OCI-LY3 (cell line): Measurements from ENCODE around the gene ACADVL.
A peak's percentile ranks its signal among the peaks of the same experiment; 100 is the strongest.
"Not testable (repeated sequence)": the region's sequence is repeated elsewhere in the genome, so short reads cannot be mapped to it uniquely, and the experiment has no call there.

ENCODE experiments used
- H2AFZ ChIP-seq: fragments of 200-600, 300-600 bp; shearing (Covaris generic); 2 replicates; pipeline ENCODE4 v1.6.0; 2014; ENCODE audit warnings: antibody characterized with exemption, low read depth, low read length
- H3K27ac ChIP-seq: fragments of 200-600, 300-600 bp; sonication (generic); 2 replicates; pipeline ENCODE4 v1.5.1; 2014; ENCODE audit warnings: mild to moderate bottlenecking, low read length, moderate library complexity, mixed read lengths
- H3K27me3 ChIP-seq: fragments of 200-600, 300-600 bp; sonication (generic); 2 replicates; pipeline ENCODE4 v1.6.1; 2014; ENCODE audit warnings: low read depth, low read length, mixed read lengths
- H3K36me3 ChIP-seq: fragments of 200-600, 300-600 bp; sonication (generic); replicated peaks from 2 replicates; pipeline ENCODE3; 2014; ENCODE audit warnings: low read depth, low read length, mixed read lengths
- H3K4me1 ChIP-seq: fragments of 300-600, 200-600 bp; sonication (generic); 2 replicates; pipeline ENCODE4 v1.6.1; 2014; ENCODE audit warnings: low read length, mixed read lengths
- H3K4me2 ChIP-seq: fragments of 200-600, 300-600 bp; sonication (generic); 2 replicates; pipeline ENCODE4 v1.6.1; 2014; ENCODE audit warnings: low read length, mixed read lengths
- H3K4me3 ChIP-seq: fragments of 300-600, 200-600 bp; sonication (generic); 2 replicates; pipeline ENCODE4 v1.5.1; 2014; ENCODE audit warnings: antibody characterized with exemption, mild to moderate bottlenecking, low read length, moderate library complexity
- H3K79me2 ChIP-seq: fragments of 300-600, 200-600 bp; shearing (Covaris generic); 2 replicates; pipeline ENCODE4 v1.6.1; 2014; ENCODE audit warnings: mild to moderate bottlenecking, low read length, mixed read lengths
- H3K9ac ChIP-seq: fragments of 300-600, 200-600 bp; shearing (Covaris generic); 2 replicates; pipeline ENCODE4 v1.6.0; 2014; ENCODE audit warnings: mild to moderate bottlenecking, low read length, moderate library complexity
- H3K9me3 ChIP-seq: fragments of 200-600, 300-600 bp; shearing (Covaris generic); 2 replicates; pipeline ENCODE4 v1.6.1; 2014; ENCODE audit warnings: low read length, mixed read lengths; ENCODE audit not compliant: insufficient read depth
- H4K20me1 ChIP-seq: fragments of 200-600, 300-600 bp; sonication (generic); 2 replicates; pipeline ENCODE4 v1.6.1; 2016; ENCODE audit warnings: low read length, mixed read lengths; ENCODE audit not compliant: insufficient read depth
- CTCF ChIP-seq: fragments of 200-600, 300-600 bp; sonication (generic); IDR thresholded peaks from 2 replicates; pipeline ENCODE4 v1.5.1; 2014; ENCODE audit warnings: antibody characterized with exemption, low read length, low read depth
- EZH2phosphoT487 ChIP-seq: fragments of 200-600 bp; shearing (Covaris generic); IDR thresholded peaks from 2 replicates; pipeline ENCODE4 v1.6.1; 2018; ENCODE audit warnings: antibody characterized with exemption, mixed run types, low read depth

ACADVL gene

GRCh38 chr17:7241783-7242716 lies 22.3 kb downstream of the ACADVL start, which contains the start of gene GABARAP:
Gene GABARAP (minus strand): TSS chr17:7242449. CDS start chr17:7242330, 119 bp downstream.
- no peaks in the 10 kb centered on the region for H3K9me3 ChIP-seq
- peak within 1 kb of the TSS; percentile 96 for H3K4me2 ChIP-seq
- H4K20me1 ChIP-seq, result peaks cover 5% of the 10 kb centered on the region
- peak within 1 kb of the TSS; percentile 94 for H3K4me3 ChIP-seq
- H2AFZ ChIP-seq, result peak within 1 kb of the TSS; percentile 93
- H3K9ac ChIP-seq, result peak within 1 kb of the TSS; percentile 89
- no peaks in the 10 kb centered on the region for H3K27me3 ChIP-seq
- H3K27ac ChIP-seq, result peak within 1 kb of the TSS; percentile 86
- TF ChIP-seq CTCF, result no peak
- no peak for TF ChIP-seq EZH2phosphoT487
- peaks cover 47% of the 10 kb centered on the region for H3K79me2 ChIP-seq
- peaks cover 3% of the 10 kb centered on the region for H3K36me3 ChIP-seq
- H3K4me1 ChIP-seq, result peaks cover 28% of the 10 kb centered on the region

- Histone ChIP-seq H3K27ac (peak overlapping the region; percentile 86), H3K4me3 (peak overlapping the region; percentile 94), H3K4me1 (peaks cover 23% of the 10 kb centered on the region), H3K79me2 (peaks cover 47% of the 10 kb centered on the region), H4K20me1 (no peaks in the 10 kb centered on the region), H3K36me3 (peaks cover 2% of the 10 kb centered on the region), H3K9ac (peak overlapping the region; percentile 89), H3K9me3 (no peaks in the 10 kb centered on the region), H2AFZ (peak overlapping the region; percentile 93), H3K27me3 (no peaks in the 10 kb centered on the region), H3K4me2 (peak overlapping the region; percentile 96)
- TF ChIP-seq CTCF, result no peak
- TF ChIP-seq EZH2phosphoT487, result no peak
Measured at GRCh38 chr17:7242717-7243452, 23.1 kb downstream of the ACADVL start.

GRCh38 chr17:7243453-7243729 lies 23.7 kb downstream of the ACADVL start:
- peak overlapping the region; percentile 96 for H3K4me2 ChIP-seq
- peaks cover 49% of the 10 kb centered on the region for H3K79me2 ChIP-seq
- H3K4me1 ChIP-seq, result peaks cover 23% of the 10 kb centered on the region
- no peak overlapping the region for H2AFZ ChIP-seq
- no peak for TF ChIP-seq EZH2phosphoT487
- no peak for TF ChIP-seq CTCF
- H3K36me3 ChIP-seq, result peaks cover 2% of the 10 kb centered on the region
- no peaks in the 10 kb centered on the region for H4K20me1 ChIP-seq
- H3K9me3 ChIP-seq, result no peaks in the 10 kb centered on the region
- H3K27me3 ChIP-seq, result no peaks in the 10 kb centered on the region
- H3K9ac ChIP-seq, result peak overlapping the region; percentile 89; the same call in 1 of the 2 replicates
- peak overlapping the region; percentile 86; the same call in 1 of the 2 replicates for H3K27ac ChIP-seq
- peak overlapping the region; percentile 94 for H3K4me3 ChIP-seq

- H3K27ac ChIP-seq, H3K4me3 ChIP-seq, H3K9me3 ChIP-seq, H3K36me3 ChIP-seq, H3K4me2 ChIP-seq, H3K9ac ChIP-seq, H2AFZ ChIP-seq, H4K20me1 ChIP-seq, H3K27me3 ChIP-seq: not testable (repeated sequence)
- peaks cover 49% of the 10 kb centered on the region for H3K79me2 ChIP-seq
- peaks cover 25% of the 10 kb centered on the region for H3K4me1 ChIP-seq
Measured at GRCh38 chr17:7243838-7244237, 24.1 kb downstream of the ACADVL start.
